Lower lobe of right lung (tissue), 2 donors: ENCODE data around the gene TMEM179B. TPM values are rescaled to one million over a fixed set of nuclear protein-coding genes. Genes with fewer than 3 reads are reported as not detected.
A peak's percentile ranks its signal among the peaks of the same experiment; 100 is the strongest.

Source experiments
- ATAC-seq, 2 donors: fragments of 200-7000 bp; cut with Tn5 transposase; one replicate each; pipeline ENCODE4 v1.9.1; 2020 to 2022; ENCODE audit warnings: mild to moderate bottlenecking in 2 of 2, moderate library complexity in 2 of 2
- DNase-seq: peaks from one replicate; pipeline ENCODE4 v3.0.0-alpha.2; 2020
- H3K27ac ChIP-seq: fragments of 200-600 bp; one replicate; pipeline ENCODE4 v1.8.0; 2022
- H3K27me3 ChIP-seq: fragments of 200-600 bp; one replicate; pipeline ENCODE4 v1.8.0; 2022; ENCODE audit warnings: low read depth
- H3K36me3 ChIP-seq: fragments of 200-600 bp; one replicate; pipeline ENCODE4 v1.8.0; 2022; ENCODE audit warnings: mild to moderate bottlenecking
- H3K4me1 ChIP-seq: fragments of 200-600 bp; one replicate; pipeline ENCODE4 v1.8.0; 2022
- H3K4me3 ChIP-seq: fragments of 200-600 bp; one replicate; pipeline ENCODE4 v1.8.0; 2022; ENCODE audit warnings: mild to moderate bottlenecking
- H3K9me3 ChIP-seq: fragments of 200-600 bp; one replicate; pipeline ENCODE4 v1.8.0; 2022
- intact Hi-C: fragments of 100-400 bp; cut with DNase I; formaldehyde crosslinking; loops from one replicate; pipeline ENCODE4 v1.11.0; 2022
- total RNA-seq: library from RNA; stranded (reverse); fragmentation: NEBNext Ultra II Directional; extraction: Animal tissue kit (Norgen Biotek cat#: 25700); gene quantifications from one replicate; pipeline ENCODE4 v1.2.1, GENCODE V29; 2021
- TF ChIP-seq, protein P1 (sequence below): fragments of 200-600 bp; IDR thresholded peaks from one replicate; pipeline ENCODE4 v1.8.0; 2022; ENCODE audit warnings: antibody characterized with exemption, mild to moderate bottlenecking
- donor health status: DM: no; HTN: yes; CAD: no; lungs with severe emphysema.

The TMEM179B gene
- total RNA-seq, 1 donor from 2014 or later, result 54.6 TPM

DNA sequence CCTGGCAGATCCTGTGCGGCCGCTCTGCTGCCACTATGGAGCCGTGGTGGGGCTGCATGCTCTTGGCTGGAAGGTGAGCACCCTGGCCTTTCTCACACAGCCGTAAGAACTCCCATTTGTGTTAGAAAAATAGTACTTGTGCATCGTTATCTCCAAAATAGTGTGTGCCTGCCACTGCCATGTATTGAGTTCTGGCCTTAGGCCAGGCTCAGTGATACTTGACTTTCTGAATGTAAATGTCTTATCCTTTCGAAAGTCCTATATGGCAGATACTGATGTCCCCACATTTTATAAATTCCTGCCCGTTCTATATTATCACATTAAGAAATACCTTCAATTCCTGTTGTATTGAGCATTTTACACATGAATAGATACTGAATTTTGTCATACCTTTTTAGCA, 4.4 kb upstream of the TMEM179B start:
- intact Hi-C loops, result no loop called here
- no peak for DNase-seq
- H3K27ac ChIP-seq, result no peak overlapping the region
- TF ChIP-seq, protein P1, sequence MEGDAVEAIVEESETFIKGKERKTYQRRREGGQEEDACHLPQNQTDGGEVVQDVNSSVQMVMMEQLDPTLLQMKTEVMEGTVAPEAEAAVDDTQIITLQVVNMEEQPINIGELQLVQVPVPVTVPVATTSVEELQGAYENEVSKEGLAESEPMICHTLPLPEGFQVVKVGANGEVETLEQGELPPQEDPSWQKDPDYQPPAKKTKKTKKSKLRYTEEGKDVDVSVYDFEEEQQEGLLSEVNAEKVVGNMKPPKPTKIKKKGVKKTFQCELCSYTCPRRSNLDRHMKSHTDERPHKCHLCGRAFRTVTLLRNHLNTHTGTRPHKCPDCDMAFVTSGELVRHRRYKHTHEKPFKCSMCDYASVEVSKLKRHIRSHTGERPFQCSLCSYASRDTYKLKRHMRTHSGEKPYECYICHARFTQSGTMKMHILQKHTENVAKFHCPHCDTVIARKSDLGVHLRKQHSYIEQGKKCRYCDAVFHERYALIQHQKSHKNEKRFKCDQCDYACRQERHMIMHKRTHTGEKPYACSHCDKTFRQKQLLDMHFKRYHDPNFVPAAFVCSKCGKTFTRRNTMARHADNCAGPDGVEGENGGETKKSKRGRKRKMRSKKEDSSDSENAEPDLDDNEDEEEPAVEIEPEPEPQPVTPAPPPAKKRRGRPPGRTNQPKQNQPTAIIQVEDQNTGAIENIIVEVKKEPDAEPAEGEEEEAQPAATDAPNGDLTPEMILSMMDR, result no peak
- H3K27me3 ChIP-seq, result no peaks in the 10 kb centered on the region
- no peak for ATAC-seq
- H3K36me3 ChIP-seq, result peaks cover 51% of the 10 kb centered on the region
- H3K4me3 ChIP-seq, result no peak overlapping the region
- peaks cover 10% of the 10 kb centered on the region for H3K4me1 ChIP-seq
- no peaks in the 10 kb centered on the region for H3K9me3 ChIP-seq

DNA sequence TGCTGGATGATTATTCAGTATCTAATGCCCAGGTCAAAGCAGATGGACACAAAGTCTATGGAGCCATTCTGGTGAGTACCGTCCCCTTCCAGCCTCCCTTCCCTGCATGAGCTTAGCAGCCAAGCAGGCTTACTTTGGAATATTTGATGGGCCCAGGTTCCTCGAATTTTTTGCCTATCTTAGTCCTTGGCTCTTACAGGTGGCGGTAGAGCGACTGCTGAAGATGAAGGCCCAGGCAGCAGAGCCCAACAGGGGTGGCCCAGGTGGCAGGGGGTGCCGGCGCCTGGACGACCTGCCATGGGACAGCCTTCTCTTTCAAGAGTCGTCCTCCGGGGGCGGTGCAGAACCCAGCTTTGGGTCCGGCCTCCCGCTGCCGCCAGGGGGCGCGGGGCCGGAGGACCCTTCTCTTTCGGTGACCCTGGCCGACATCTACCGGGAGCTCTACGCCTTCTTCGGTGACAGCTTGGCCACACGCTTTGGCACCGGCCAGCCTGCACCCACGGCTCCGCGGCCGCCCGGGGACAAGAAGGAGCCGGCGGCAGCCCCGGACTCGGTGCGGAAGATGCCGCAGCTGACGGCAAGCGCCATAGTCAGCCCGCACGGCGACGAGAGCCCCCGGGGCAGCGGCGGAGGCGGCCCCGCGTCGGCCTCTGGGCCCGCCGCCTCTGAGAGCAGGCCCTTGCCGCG, 741 bp upstream of the TMEM179B start:
- intact Hi-C loops, result no loop called here
- ATAC-seq, result peak; percentile 90 to 92

DNA sequence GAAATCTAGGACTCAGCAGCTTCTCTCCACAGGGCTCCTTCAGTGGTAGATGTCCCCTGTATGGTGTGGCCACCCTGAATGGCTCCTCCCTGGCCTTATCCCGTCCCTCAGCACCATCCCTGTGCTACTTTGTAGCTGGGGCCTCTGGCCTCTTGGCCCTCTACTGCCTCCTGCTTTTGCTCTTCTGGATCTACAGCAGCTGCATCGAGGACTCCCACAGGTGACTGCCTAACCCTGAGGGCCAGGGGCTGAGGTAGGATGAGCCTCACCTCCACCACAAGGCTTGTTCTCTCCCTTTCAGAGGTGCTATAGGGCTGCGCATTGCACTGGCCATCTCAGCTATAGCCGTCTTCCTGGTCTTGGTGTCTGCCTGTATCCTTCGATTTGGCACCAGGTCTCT, 1.8 kb downstream of the TMEM179B start:
- peaks cover 57% of the 10 kb centered on the region for H3K4me1 ChIP-seq
- ATAC-seq, result no peak
- H3K36me3 ChIP-seq, result peaks cover 57% of the 10 kb centered on the region
- H3K4me3 ChIP-seq, result no peak overlapping the region
- no peak overlapping the region for H3K27ac ChIP-seq
- intact Hi-C loops, result no loop called here
- H3K27me3 ChIP-seq, result no peaks in the 10 kb centered on the region
- DNase-seq, result no peak
- H3K9me3 ChIP-seq, result no peaks in the 10 kb centered on the region
- TF ChIP-seq, protein P1, result no peak

More for the DNA sequence above, 741 bp upstream of the TMEM179B start:
- no peaks in the 10 kb centered on the region for H3K27me3 ChIP-seq
- H3K9me3 ChIP-seq, result no peaks in the 10 kb centered on the region
- H3K4me1 ChIP-seq, result peaks cover 46% of the 10 kb centered on the region
- H3K27ac ChIP-seq, result peak overlapping the region; percentile 96
- H3K4me3 ChIP-seq, result peak overlapping the region; percentile 79
- TF ChIP-seq, protein P1, result peak; percentile 92
- DNase-seq, result peak; percentile 93
- peaks cover 52% of the 10 kb centered on the region for H3K36me3 ChIP-seq

DNA sequence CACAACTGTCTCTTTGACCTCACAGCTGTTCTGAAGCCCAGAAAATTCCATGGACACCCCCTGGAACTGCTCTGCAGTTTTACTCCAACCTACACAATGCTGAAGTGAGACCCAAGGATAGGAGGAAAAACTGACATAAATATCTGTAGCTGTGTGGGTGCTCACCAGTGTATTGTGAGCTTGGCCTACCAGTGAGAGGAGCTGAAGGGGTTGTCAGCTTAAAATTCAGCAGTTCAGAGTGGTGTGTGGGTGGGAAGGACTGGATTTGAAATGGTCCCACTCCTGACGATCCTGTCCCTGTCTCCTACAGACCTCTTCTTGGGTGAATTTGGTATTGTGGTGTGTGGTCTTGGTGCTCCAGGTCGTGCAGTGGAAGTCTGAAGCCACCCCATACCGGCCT, 2.4 kb downstream of the TMEM179B start:
- no peak for DNase-seq
- Histone ChIP-seq H3K4me1 (peaks cover 57% of the 10 kb centered on the region), H3K4me3 (no peak overlapping the region), H3K27ac (no peak overlapping the region), H3K9me3 (no peaks in the 10 kb centered on the region), H3K36me3 (peaks cover 58% of the 10 kb centered on the region), H3K27me3 (no peaks in the 10 kb centered on the region)
- intact Hi-C loops, result no loop called here
- no peak for ATAC-seq
- TF ChIP-seq, protein P1, result no peak

DNA sequence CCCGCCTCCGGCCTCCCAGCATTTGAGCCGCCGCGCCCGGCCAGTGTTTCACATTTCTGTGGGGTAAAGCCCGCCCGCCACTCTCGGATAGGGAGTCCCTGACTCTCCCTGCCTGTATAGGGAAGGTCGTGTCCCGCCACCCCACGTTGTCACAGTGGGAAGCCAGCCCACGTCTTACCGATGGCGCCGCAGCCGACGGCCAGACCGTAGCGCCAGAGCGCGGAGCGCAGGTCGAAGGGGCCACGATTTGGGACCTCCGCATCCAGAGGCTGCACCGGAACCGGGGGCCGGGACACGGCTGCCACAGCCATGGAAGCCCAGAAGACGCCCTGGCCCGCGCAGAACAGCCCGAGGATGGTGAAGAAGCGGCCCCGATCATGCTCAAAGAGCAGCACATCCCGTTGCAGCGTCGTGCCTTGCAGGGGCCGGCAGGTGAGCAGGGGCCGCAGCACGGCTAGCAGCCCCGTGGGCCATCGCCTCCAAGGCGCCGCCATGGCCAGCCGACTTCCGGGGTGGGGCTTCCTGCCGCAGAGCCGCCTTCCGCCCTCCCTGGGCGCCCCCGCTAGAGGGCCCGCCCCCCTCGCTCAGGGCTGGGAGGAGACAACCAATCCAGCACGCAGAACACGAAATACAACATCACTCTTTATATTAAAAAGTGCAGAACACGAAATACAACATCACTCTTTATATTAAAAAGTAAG, 4.4 kb downstream of the TMEM179B start, which contains the start of gene TMEM223:
TMEM223 (minus strand) TSS at position 506 of the 701 bp plus-strand sequence; CDS start at position 494, 12 bp downstream.
- Histone ChIP-seq H3K4me1 (peaks cover 48% of the 10 kb centered on the region), H3K9me3 (no peaks in the 10 kb centered on the region), H3K4me3 (peak within 1 kb of the TSS; percentile 71), H3K36me3 (peaks cover 73% of the 10 kb centered on the region), H3K27me3 (no peaks in the 10 kb centered on the region), H3K27ac (peak within 1 kb of the TSS; percentile 89)
- TF ChIP-seq, protein P1, result peak; percentile 40
- intact Hi-C loops, result no loop called here
- ATAC-seq (peak; percentile 91), DNase-seq (peak; percentile 93)
